Activated naive CD4-positive, alpha-beta T cell treated with anti-CD3 and anti-CD28 coated beads for 36 hours (primary cell): ENCODE data around the gene C3orf22. TPM values are rescaled to one million over a fixed set of nuclear protein-coding genes. Genes with fewer than 3 reads are reported as not detected.

ENCODE experiments used
- CTCF ChIA-PET: fragments of 350-600 bp; sonication (Branson Sonifier 250); formaldehyde crosslinking; loops from one replicate; lab custom pipeline; 2021; ENCODE audit warnings: antibody characterized with exemption; lab: Charles Lee
- DNase-seq: peaks from one replicate; pipeline ENCODE4 v3.0.0-alpha.2; 2020
- H3K27ac Mint-ChIP-seq: one replicate; pipeline ENCODE4 v1.8.0; 2021; ENCODE audit warnings: mild to moderate bottlenecking, mixed read lengths
- H3K27me3 Mint-ChIP-seq: one replicate; pipeline ENCODE4 v1.8.0; 2021; ENCODE audit warnings: low read depth, mixed read lengths
- H3K36me3 Mint-ChIP-seq: one replicate; pipeline ENCODE4 v1.8.0; 2021; ENCODE audit warnings: low read depth, mixed read lengths
- H3K4me1 Mint-ChIP-seq: one replicate; pipeline ENCODE4 v1.8.0; 2021; ENCODE audit warnings: low read depth, mixed read lengths
- H3K4me3 Mint-ChIP-seq: one replicate; pipeline ENCODE4 v1.8.0; 2021; ENCODE audit warnings: mild to moderate bottlenecking, moderate library complexity, mixed read lengths
- H3K9me3 Mint-ChIP-seq: one replicate; pipeline ENCODE4 v1.8.0; 2021; ENCODE audit warnings: mixed read lengths
- intact Hi-C: fragments of 100-400 bp; cut with micrococcal nuclease; formaldehyde crosslinking; loops from one replicate; pipeline ENCODE4 v1.15.1; 2023
- total RNA-seq, 2 experiments: library from RNA; stranded (reverse); gene quantifications; one replicate each; pipeline ENCODE4 v1.2.3, GENCODE V29; 2021

The C3orf22 gene
- total RNA-seq, 2 experiments from 2014 or later = not detected

GRCh38 chr3:126546549-126547239 is 12.0 kb downstream of the C3orf22 start:
- no peaks in the 10 kb centered on the region for H3K27me3 Mint-ChIP-seq
- H3K4me1 Mint-ChIP-seq = no peaks in the 10 kb centered on the region
- H3K9me3 Mint-ChIP-seq = no peaks in the 10 kb centered on the region
- no peaks in the 10 kb centered on the region for H3K36me3 Mint-ChIP-seq
- no peak for DNase-seq
- H3K27ac Mint-ChIP-seq = no peak overlapping the region
- CTCF ChIA-PET = interaction anchor here (0.7 kb wide), 1 partner anchor 13 kb away, joined by 3 read pairs; no protein-coding TSS in a partner anchor
- intact Hi-C loops = no loop called here
- H3K4me3 Mint-ChIP-seq = no peak overlapping the region

- no peak overlapping the region for H3K27ac Mint-ChIP-seq
- intact Hi-C loops = no loop called here
- no peak overlapping the region for H3K4me3 Mint-ChIP-seq
- no peaks in the 10 kb centered on the region for H3K9me3 Mint-ChIP-seq
- no peaks in the 10 kb centered on the region for H3K36me3 Mint-ChIP-seq
- CTCF ChIA-PET = no interaction called here
- no peak for DNase-seq
- H3K4me1 Mint-ChIP-seq = no peaks in the 10 kb centered on the region
- no peaks in the 10 kb centered on the region for H3K27me3 Mint-ChIP-seq
These were observed 12.7 kb downstream of the C3orf22 start for GRCh38 chr3:126546013-126546412.

GRCh38 chr3:126545544-126545943 is 13.2 kb downstream of the C3orf22 start:
- Mint-ChIP-seq H3K4me3 (no peak overlapping the region), H3K9me3 (no peaks in the 10 kb centered on the region), H3K4me1 (no peaks in the 10 kb centered on the region), H3K27ac (no peak overlapping the region), H3K27me3 (no peaks in the 10 kb centered on the region), H3K36me3 (no peaks in the 10 kb centered on the region)
- DNase-seq = no peak
- intact Hi-C loops = no loop called here
- CTCF ChIA-PET = no interaction called here

GRCh38 chr3:126544596-126545281 is 14.0 kb downstream of the C3orf22 start:
- Mint-ChIP-seq H3K27ac (no peak overlapping the region), H3K9me3 (no peaks in the 10 kb centered on the region), H3K4me1 (no peaks in the 10 kb centered on the region), H3K36me3 (no peaks in the 10 kb centered on the region), H3K4me3 (no peak overlapping the region), H3K27me3 (peaks cover 3% of the 10 kb centered on the region)
- CTCF ChIA-PET = no interaction called here
- intact Hi-C loops = no loop called here
- DNase-seq = no peak

DNA sequence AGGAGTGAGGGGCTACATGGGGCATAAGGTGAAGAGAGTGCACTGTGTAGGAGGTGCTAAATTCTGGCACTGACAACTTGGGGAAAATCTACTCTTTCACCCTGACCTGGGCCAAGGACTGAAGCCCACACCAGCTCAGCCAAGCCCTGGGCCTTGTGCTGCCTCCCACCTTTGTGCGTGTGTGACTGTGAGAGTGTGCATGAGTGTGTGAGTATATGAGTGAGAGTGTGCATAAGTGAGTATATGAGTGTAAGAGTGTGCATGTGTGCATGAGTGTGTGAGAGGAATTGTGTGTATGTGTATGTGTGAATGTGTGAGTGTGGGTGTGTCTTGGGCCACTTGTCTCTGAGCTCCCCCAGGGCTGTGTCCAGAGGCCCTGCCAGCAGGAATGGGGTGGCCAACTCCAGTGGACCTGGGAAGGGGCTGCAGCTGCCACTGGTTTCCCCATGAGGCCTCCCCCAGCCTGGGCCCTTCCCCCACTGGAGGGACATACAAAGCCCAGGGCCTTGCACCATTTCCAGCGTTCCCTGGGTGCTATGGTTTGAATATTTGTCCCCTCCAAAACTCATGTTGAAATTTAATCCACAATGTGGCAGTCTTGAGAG is 15.2 kb downstream of the C3orf22 start:
- CTCF ChIA-PET = interaction anchor here (0.6 kb wide), 1 partner anchor 286 kb away, joined by 3 read pairs; no protein-coding TSS in a partner anchor
- Mint-ChIP-seq H3K36me3 (no peaks in the 10 kb centered on the region), H3K27ac (no peak overlapping the region), H3K4me1 (no peaks in the 10 kb centered on the region), H3K27me3 (peaks cover 3% of the 10 kb centered on the region), H3K4me3 (no peak overlapping the region), H3K9me3 (no peaks in the 10 kb centered on the region)
- intact Hi-C loops = no loop called here
- DNase-seq = no peak

GRCh38 chr3:126542340-126543241 is 16.1 kb downstream of the C3orf22 start:
- no peak for DNase-seq
- Mint-ChIP-seq H3K27ac (no peak overlapping the region), H3K4me3 (no peak overlapping the region)

DNA sequence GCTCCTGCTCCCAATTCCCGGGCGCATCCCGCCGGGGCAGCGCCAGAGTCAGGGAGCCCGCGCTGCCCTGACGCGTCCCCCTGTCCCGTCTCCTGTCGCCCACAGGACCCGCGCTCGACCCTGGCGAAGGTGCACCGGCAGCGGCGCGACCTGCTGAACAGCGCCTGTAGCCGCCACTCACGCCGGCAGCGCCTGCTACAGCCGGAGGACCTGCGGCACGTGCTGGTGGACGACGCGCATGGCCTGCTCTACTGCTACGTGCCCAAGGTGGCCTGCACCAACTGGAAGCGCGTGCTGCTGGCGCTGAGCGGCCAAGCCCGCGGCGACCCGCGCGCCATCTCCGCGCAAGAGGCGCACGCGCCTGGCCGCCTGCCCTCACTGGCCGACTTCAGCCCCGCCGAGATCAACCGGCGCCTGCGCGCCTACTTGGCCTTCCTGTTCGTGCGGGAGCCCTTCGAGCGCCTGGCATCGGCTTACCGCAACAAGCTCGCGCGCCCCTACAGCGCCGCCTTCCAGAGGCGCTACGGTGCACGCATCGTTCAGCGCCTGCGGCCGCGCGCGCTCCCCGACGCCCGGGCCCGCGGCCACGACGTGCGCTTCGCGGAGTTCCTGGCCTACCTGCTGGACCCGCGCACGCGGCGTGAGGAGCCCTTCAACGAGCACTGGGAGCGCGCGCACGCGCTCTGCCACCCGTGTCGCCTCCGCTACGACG is 16.9 kb downstream of the C3orf22 start:
- no peak overlapping the region for H3K4me3 Mint-ChIP-seq
- no peaks in the 10 kb centered on the region for H3K36me3 Mint-ChIP-seq
- intact Hi-C loops = no loop called here
- no peaks in the 10 kb centered on the region for H3K9me3 Mint-ChIP-seq
- peaks cover 3% of the 10 kb centered on the region for H3K27me3 Mint-ChIP-seq
- no peak for DNase-seq
- CTCF ChIA-PET = no interaction called here
- H3K4me1 Mint-ChIP-seq = no peaks in the 10 kb centered on the region
- H3K27ac Mint-ChIP-seq = no peak overlapping the region

More at GRCh38 chr3:126542340-126543241, 16.1 kb downstream of the C3orf22 start:
- Mint-ChIP-seq H3K9me3 (no peaks in the 10 kb centered on the region), H3K4me1 (no peaks in the 10 kb centered on the region), H3K27me3 (peaks cover 3% of the 10 kb centered on the region), H3K36me3 (no peaks in the 10 kb centered on the region)
- intact Hi-C loops = no loop called here
- CTCF ChIA-PET = no interaction called here

- Mint-ChIP-seq H3K9me3 (no peaks in the 10 kb centered on the region), H3K27me3 (peaks cover 3% of the 10 kb centered on the region), H3K36me3 (no peaks in the 10 kb centered on the region), H3K27ac (no peak overlapping the region), H3K4me1 (no peaks in the 10 kb centered on the region), H3K4me3 (no peak overlapping the region)
- CTCF ChIA-PET = no interaction called here
- intact Hi-C loops = no loop called here
- no peak for DNase-seq
These were observed 17.6 kb downstream of the C3orf22 start for GRCh38 chr3:126540951-126541627.

GRCh38 chr3:126540342-126540849 is 18.3 kb downstream of the C3orf22 start:
- no peaks in the 10 kb centered on the region for H3K9me3 Mint-ChIP-seq
- no peak overlapping the region for H3K4me3 Mint-ChIP-seq
- H3K4me1 Mint-ChIP-seq = no peaks in the 10 kb centered on the region
- peaks cover 4% of the 10 kb centered on the region for H3K27me3 Mint-ChIP-seq
- H3K27ac Mint-ChIP-seq = no peak overlapping the region
- intact Hi-C loops = no loop called here
- no peak for DNase-seq
- CTCF ChIA-PET = no interaction called here
- H3K36me3 Mint-ChIP-seq = no peaks in the 10 kb centered on the region

GRCh38 chr3:126539558-126540250 is 19.0 kb downstream of the C3orf22 start:
- CTCF ChIA-PET = no interaction called here
- peaks cover 4% of the 10 kb centered on the region for H3K27me3 Mint-ChIP-seq
- no peaks in the 10 kb centered on the region for H3K4me1 Mint-ChIP-seq
- intact Hi-C loops = no loop called here
- no peaks in the 10 kb centered on the region for H3K9me3 Mint-ChIP-seq
- no peak overlapping the region for H3K4me3 Mint-ChIP-seq
- no peak overlapping the region for H3K27ac Mint-ChIP-seq
- no peak for DNase-seq
- no peaks in the 10 kb centered on the region for H3K36me3 Mint-ChIP-seq

DNA sequence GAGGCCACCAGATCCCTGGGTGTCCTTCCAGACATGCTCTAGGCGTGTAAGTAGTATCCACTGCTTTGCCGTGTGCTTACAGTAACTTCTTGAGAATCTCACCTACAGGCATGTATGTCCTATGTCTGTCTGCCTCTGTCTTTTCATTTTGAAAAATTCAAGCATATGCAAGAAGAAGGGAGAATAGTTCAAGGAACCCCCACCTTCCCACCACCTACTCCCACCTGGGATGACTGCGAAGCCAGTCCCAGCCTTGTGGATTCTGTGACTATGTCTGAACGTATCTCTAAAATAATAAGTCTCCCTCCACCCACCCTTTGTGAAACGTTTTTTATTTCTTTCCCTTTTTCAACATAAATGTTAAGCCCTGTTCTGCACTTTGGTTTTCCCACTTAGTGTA is 19.8 kb downstream of the C3orf22 start:
- intact Hi-C loops = no loop called here
- CTCF ChIA-PET = no interaction called here
- no peak for DNase-seq
- H3K27ac Mint-ChIP-seq = no peak overlapping the region
- peaks cover 9% of the 10 kb centered on the region for H3K27me3 Mint-ChIP-seq
- no peaks in the 10 kb centered on the region for H3K4me1 Mint-ChIP-seq
- H3K36me3 Mint-ChIP-seq = no peaks in the 10 kb centered on the region
- H3K4me3 Mint-ChIP-seq = no peak overlapping the region
- H3K9me3 Mint-ChIP-seq = no peaks in the 10 kb centered on the region
